Stomach (tissue), 9 donors: Measurements from ENCODE around the gene UBA7. TPM values are rescaled to one million over a fixed set of nuclear protein-coding genes. Genes with fewer than 3 reads are reported as not detected.
"Not testable (repeated sequence)": the region's sequence is repeated elsewhere in the genome, so short reads cannot be mapped to it uniquely, and the experiment has no call there.

Experiments
- DNase-seq, 2 donors: peaks; one replicate each; pipeline versions ENCODE4 v3.0.0 to v3.0.0-alpha.2; 2013 to 2019
- H3K27ac ChIP-seq, 5 donors: fragments of 200-600 bp in 4 of 5; sonication (generic) in 4 of 5; one replicate each; pipeline ENCODE4 v1.5.1; 2013 to 2019; ENCODE audit warnings: mild to moderate bottlenecking in 1 of 5, moderate library complexity in 1 of 5
- H3K27me3 ChIP-seq, 3 donors: fragments of 200-600 bp; sonication (generic); one replicate each; pipeline ENCODE4 v1.5.1; 2017 to 2019; ENCODE audit warnings: mixed run types in 1 of 3
- H3K36me3 ChIP-seq, 4 donors: fragments of 200-600 bp; sonication (generic); 1 replicate in 3 of 4; 2 replicates in 1 of 4; pipeline ENCODE4 v1.5.1; 2016 to 2019
- H3K4me1 ChIP-seq, 4 donors: fragments of 200-600 bp; sonication (generic); one replicate each; pipeline ENCODE4 v1.5.1; 2016 to 2019
- H3K4me3 ChIP-seq, 4 donors: fragments of 200-600 bp; sonication (generic) in 3 of 4; one replicate each; pipeline ENCODE4 v1.5.1; 2016 to 2019; ENCODE audit warnings: mild to moderate bottlenecking in 1 of 4
- H3K9me3 ChIP-seq, 4 donors: fragments of 200-600 bp; sonication (generic); one replicate each; pipeline ENCODE4 v1.5.1; 2016 to 2019
- CTCF ChIP-seq, 7 experiments: fragments of 450-650 bp in 4 of 7; fragments of 200-600 bp in 3 of 7; sonication (generic) in 3 of 7; IDR thresholded peaks; one replicate each; pipeline ENCODE4 v1.5.1; 2016 to 2019; ENCODE audit warnings: antibody characterized with exemption in 7 of 7, control low read depth in 2 of 7, mild to moderate bottlenecking in 1 of 7
- EP300 ChIP-seq: sonication (generic); formaldehyde crosslinking; IDR thresholded peaks from one replicate; pipeline ENCODE4 v1.6.1; 2017; ENCODE audit warnings: antibody characterized with exemption
- POLR2A ChIP-seq, 4 donors: fragments of 450-650 bp; IDR thresholded peaks; one replicate each; pipeline ENCODE4 v1.6.1; 2016; ENCODE audit warnings: antibody characterized with exemption in 4 of 4, control low read depth in 2 of 4, mild to moderate bottlenecking in 1 of 4, moderate library complexity in 1 of 4
- POLR2AphosphoS5 ChIP-seq, 3 donors: sonication (generic); formaldehyde crosslinking; IDR thresholded peaks; one replicate each; pipeline ENCODE4 v1.6.1; 2016; ENCODE audit warnings: antibody characterized with exemption in 3 of 3
- WGBS, 5 donors: extraction: QIAGEN DNeasy Blood & Tissue Kit in 3 of 5; methylation state at CpG; one replicate each; pipeline versions ENCODE4 v1.1.5 to v1.1.7; 2013 to 2018; 5-methylcytosine and 5-hydroxymethylcytosine counted together
- intact Hi-C: fragments of 100-400 bp; cut with DNase I; formaldehyde crosslinking; loops from one replicate; pipeline ENCODE4 v1.15.1; 2023; ENCODE audit warnings: low total_unique reads
- polyA plus RNA-seq, 3 donors: library from polyadenylated mRNA; stranded (reverse); fragments of 200-250 nt; gene quantifications; one replicate each; pipeline ENCODE4 v1.2.3, GENCODE V29; 2013
- total RNA-seq, 5 donors: library from RNA; depleted of rRNA; stranded (reverse); fragments of >200 nt; gene quantifications; one replicate each; pipeline versions ENCODE4 v1.1.0 to v1.2.3, GENCODE V29; 2014 to 2016
- donor health status: healthy with polysubstance abuse.
- donor health status: Bipolar disorder and iron deficiency.
- donor health status: healthy.

Gene UBA7
- total and polyA plus RNA-seq, 8 donors, result 27.2 to 250 (median 59.9) TPM

- Histone ChIP-seq H3K4me3 (no peak overlapping the region), H3K36me3 (peaks cover 6 to 66% (median 57%) of the 10 kb centered on the region in 4 donors), H3K27me3 (no peaks in the 10 kb centered on the region), H3K4me1 (peaks cover 33 to 84% (median 51%) of the 10 kb centered on the region in 4 donors), H3K9me3 (no peaks in the 10 kb centered on the region), H3K27ac (no peak overlapping the region)
- 55 to 64% (median 59%) methylated on average over 4 of the region's 4 CpGs for WGBS, 5 donors
- no peak for TF ChIP-seq EP300
- TF ChIP-seq POLR2A (IDR thresholded peaks at IDR 0.05), result no peak
- TF ChIP-seq POLR2AphosphoS5 (IDR thresholded peaks at IDR 0.05), result no peak
- TF ChIP-seq CTCF (IDR thresholded peaks at IDR 0.05), result no peak
- DNase-seq, result no peak
- intact Hi-C loops, result no loop called here
Measured at GRCh38 chr3:49780080-49780974, 33.4 kb downstream of the UBA7 start.

GRCh38 chr3:49779358-49780079 is 34.2 kb downstream of the UBA7 start:
- Histone ChIP-seq H3K27me3 (no peaks in the 10 kb centered on the region), H3K9me3 (no peaks in the 10 kb centered on the region), H3K4me1 (peaks cover 24 to 84% (median 47%) of the 10 kb centered on the region in 4 donors), H3K4me3 (no peak overlapping the region), H3K36me3 (peaks cover 6 to 67% (median 59%) of the 10 kb centered on the region in 4 donors), H3K27ac (no peak overlapping the region)
- DNase-seq, result no peak
- intact Hi-C loops, result no loop called here
- 91 to 97% (median 94%) methylated on average over 5 of the region's 5 CpGs for whole genome bisulfite sequencing, 5 donors
- TF ChIP-seq EP300 (no peak), CTCF (IDR thresholded peaks at IDR 0.05) (no peak), POLR2A (IDR thresholded peaks at IDR 0.05) (no peak), POLR2AphosphoS5 (IDR thresholded peaks at IDR 0.05) (no peak)

- H3K4me1 ChIP-seq, result peaks cover 10 to 69% (median 23%) of the 10 kb centered on the region in 4 donors
- H3K27ac ChIP-seq, H3K27me3 ChIP-seq, intact Hi-C loops, H3K9me3 ChIP-seq, H3K4me3 ChIP-seq, DNase-seq: not testable (repeated sequence)
- H3K36me3 ChIP-seq, result peaks cover 6 to 38% (median 33%) of the 10 kb centered on the region in 4 donors
- WGBS, 5 donors, result 83 to 96% (median 93%) methylated on average over 6 to 8 of the region's 8 CpGs
Measured at GRCh38 chr3:49776101-49776500, 37.7 kb downstream of the UBA7 start.

- H3K27ac ChIP-seq, result no peak overlapping the region
- H3K4me1 ChIP-seq, result peaks cover 5 to 69% (median 20%) of the 10 kb centered on the region in 4 donors
- H3K9me3 ChIP-seq, result no peaks in the 10 kb centered on the region
- intact Hi-C loops, result no loop called here
- no peaks in the 10 kb centered on the region for H3K27me3 ChIP-seq
- peak; percentile 19 to 50 for DNase-seq
- H3K4me3 ChIP-seq, result no peak overlapping the region
- TF ChIP-seq POLR2AphosphoS5 (IDR thresholded peaks at IDR 0.05) (no peak), CTCF (IDR thresholded peaks at IDR 0.05) (no peak), POLR2A (IDR thresholded peaks at IDR 0.05) (no peak), EP300 (no peak)
- H3K36me3 ChIP-seq, result peaks cover 6 to 33% (median 28%) of the 10 kb centered on the region in 4 donors
- 38 to 78% (median 72%) methylated on average over 3 of the region's 3 CpGs for WGBS, 5 donors
Measured at GRCh38 chr3:49775538-49775937, 38.2 kb downstream of the UBA7 start.
